Adipose tissue (tissue), 3 donors: Measurements from ENCODE around the gene MMP17. TPM values are rescaled to one million over a fixed set of nuclear protein-coding genes. Genes with fewer than 3 reads are reported as not detected.
"Not testable (repeated sequence)": the region's sequence is repeated elsewhere in the genome, so short reads cannot be mapped to it uniquely, and the experiment has no call there.

Source experiments
- H3K27ac ChIP-seq: one replicate; pipeline ENCODE4 v1.5.1; 2013; ENCODE audit warnings: low read depth, low read length
- WGBS, 3 donors: extraction: QIAGEN DNeasy Blood & Tissue Kit; methylation state at CpG; one replicate each; pipeline ENCODE4 v1.1.7; 2013; 5-methylcytosine and 5-hydroxymethylcytosine counted together
- polyA plus RNA-seq, 3 donors: library from polyadenylated mRNA; stranded (reverse); fragments of 200-250 nt; gene quantifications; one replicate each; pipeline ENCODE4 v1.2.3, GENCODE V29; 2013
- donor health status: healthy with polysubstance abuse.
- donor health status: Bipolar disorder and iron deficiency.
- donor health status: healthy.

The MMP17 gene
- polyA plus RNA-seq, 3 donors, result 2.7 to 7.5 (median 7.4) TPM

- H3K27ac ChIP-seq, result no peak overlapping the region
- 90% methylated on average over 10 of the region's 10 CpGs for WGBS, 3 donors
These were observed 30.6 kb upstream of the MMP17 start for GRCh38 chr12:131797588-131797934.

- 90 to 93% (median 91%) methylated on average over 21 of the region's 21 CpGs for WGBS, 3 donors
These were observed 29.0 kb upstream of the MMP17 start for GRCh38 chr12:131799195-131799594.

GRCh38 chr12:131799828-131800593, 28.2 kb upstream of the MMP17 start:
- WGBS, 3 donors, result 91 to 92% (median 92%) methylated on average over 29 of the region's 29 CpGs
- no peak overlapping the region for H3K27ac ChIP-seq

More at GRCh38 chr12:131799195-131799594, 29.0 kb upstream of the MMP17 start:
- H3K27ac ChIP-seq, result no peak overlapping the region

- H3K27ac ChIP-seq, result no peak overlapping the region
- WGBS, 3 donors, result 91 to 93% (median 92%) methylated on average over 20 of the region's 20 CpGs
These were observed 27.5 kb upstream of the MMP17 start for GRCh38 chr12:131800594-131801135.

- WGBS, 3 donors, result 78 to 83% (median 80%) methylated on average over 31 to 35 of the region's 35 CpGs
- H3K27ac ChIP-seq, result no peak overlapping the region
These were observed 26.8 kb upstream of the MMP17 start for GRCh38 chr12:131801254-131801866.

GRCh38 chr12:131803961-131804521, 24.2 kb upstream of the MMP17 start:
- no peak overlapping the region for H3K27ac ChIP-seq
- WGBS, 3 donors, result 19 to 44% (median 20%) methylated on average over 11 of the region's 11 CpGs

GRCh38 chr12:131805421-131805820, 22.8 kb upstream of the MMP17 start:
- WGBS, 3 donors, result 67 to 78% (median 68%) methylated on average over 5 of the region's 5 CpGs
- no peak overlapping the region for H3K27ac ChIP-seq

- WGBS, 3 donors, result 70 to 80% (median 77%) methylated on average over 7 of the region's 7 CpGs
- no peak overlapping the region for H3K27ac ChIP-seq
These were observed 21.5 kb upstream of the MMP17 start for GRCh38 chr12:131806674-131807073.

GRCh38 chr12:131808744-131809371, 19.3 kb upstream of the MMP17 start:
- 63 to 70% (median 67%) methylated on average over 42 to 44 of the region's 44 CpGs for WGBS, 3 donors
- no peak overlapping the region for H3K27ac ChIP-seq

GRCh38 chr12:131809476-131810254, 18.5 kb upstream of the MMP17 start:
- 71 to 90% (median 87%) methylated on average over 5 to 7 of the region's 9 CpGs for WGBS, 3 donors
- not testable (repeated sequence) for H3K27ac ChIP-seq

- 55 to 76% (median 65%) methylated on average over 13 of the region's 13 CpGs for WGBS, 3 donors
- no peak overlapping the region for H3K27ac ChIP-seq
These were observed 17.5 kb upstream of the MMP17 start for GRCh38 chr12:131810726-131811125.

GRCh38 chr12:131815131-131815530, 13.1 kb upstream of the MMP17 start:
- H3K27ac ChIP-seq, result no peak overlapping the region
- 79 to 83% (median 83%) methylated on average over 7 of the region's 7 CpGs for WGBS, 3 donors

- H3K27ac ChIP-seq, result no peak overlapping the region
- 66 to 70% (median 68%) methylated on average over 5 of the region's 5 CpGs for WGBS, 3 donors
These were observed 11.7 kb upstream of the MMP17 start for GRCh38 chr12:131816495-131816894.

- H3K27ac ChIP-seq, result no peak overlapping the region
- 87 to 94% (median 88%) methylated on average over 17 to 19 of the region's 19 CpGs for WGBS, 3 donors
These were observed 11.0 kb upstream of the MMP17 start for GRCh38 chr12:131817241-131817640.

GRCh38 chr12:131818821-131819585, 9.2 kb upstream of the MMP17 start:
- H3K27ac ChIP-seq, result no peak overlapping the region
- 61 to 76% (median 63%) methylated on average over 30 of the region's 30 CpGs for WGBS, 3 donors

GRCh38 chr12:131824450-131824849, 3.7 kb upstream of the MMP17 start:
- no peak overlapping the region for H3K27ac ChIP-seq
- WGBS, 3 donors, result 91 to 93% (median 92%) methylated on average over 6 of the region's 6 CpGs

GRCh38 chr12:131825146-131825892, 2.9 kb upstream of the MMP17 start:
- WGBS, 3 donors, result 53 to 61% (median 54%) methylated on average over 18 of the region's 18 CpGs
- no peak overlapping the region for H3K27ac ChIP-seq
